GM13977 (cell line): ENCODE data around the gene BABAM2.
"Not testable (repeated sequence)": the region's sequence is repeated elsewhere in the genome, so short reads cannot be mapped to it uniquely, and the experiment has no call there.

ENCODE experiments used
- DNase-seq: peaks from one replicate; pipeline ENCODE4 v3.0.0; 2012; ENCODE audit warnings: low spot score
- in situ Hi-C: fragments of 300-500 bp; cut with MboI; formaldehyde crosslinking; loops from one replicate; pipeline ENCODE4 v1.12.0; 2022; ENCODE audit warnings: low sequenced_read_pairs, low pct_unique_long_range_greater_than_20kb, mixed read lengths, inconsistent platforms; ENCODE audit not compliant: unreplicated experiment
- TF ChIP-seq, protein P1 (sequence below): IDR thresholded peaks from 2 replicates; pipeline ENCODE4 v1.5.1; 2012; ENCODE audit warnings: mild to moderate bottlenecking, control low read depth; ENCODE audit not compliant: insufficient read depth; ENCODE audit errors: extremely low read depth, missing control alignments

The BABAM2 gene

DNA sequence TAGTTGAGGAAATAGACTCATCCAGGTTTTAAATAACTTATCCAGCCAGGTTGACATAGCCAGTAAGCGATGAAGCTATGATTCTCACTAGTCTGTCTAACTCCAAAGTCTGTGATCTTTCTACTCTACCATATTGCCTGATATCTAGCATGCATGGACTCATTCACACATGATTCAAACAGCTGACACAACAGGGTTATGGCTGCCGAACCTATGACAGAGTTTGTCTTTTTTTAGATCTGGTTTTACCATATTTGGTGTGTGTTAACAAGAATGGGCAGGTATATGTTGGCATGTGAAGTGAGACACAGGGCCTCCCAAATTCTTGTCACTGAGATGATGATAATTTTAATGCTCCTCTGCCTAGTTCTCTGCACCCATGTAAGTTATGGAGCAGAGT, 210.6 kb downstream of the BABAM2 start:
- TF ChIP-seq, protein P1, sequence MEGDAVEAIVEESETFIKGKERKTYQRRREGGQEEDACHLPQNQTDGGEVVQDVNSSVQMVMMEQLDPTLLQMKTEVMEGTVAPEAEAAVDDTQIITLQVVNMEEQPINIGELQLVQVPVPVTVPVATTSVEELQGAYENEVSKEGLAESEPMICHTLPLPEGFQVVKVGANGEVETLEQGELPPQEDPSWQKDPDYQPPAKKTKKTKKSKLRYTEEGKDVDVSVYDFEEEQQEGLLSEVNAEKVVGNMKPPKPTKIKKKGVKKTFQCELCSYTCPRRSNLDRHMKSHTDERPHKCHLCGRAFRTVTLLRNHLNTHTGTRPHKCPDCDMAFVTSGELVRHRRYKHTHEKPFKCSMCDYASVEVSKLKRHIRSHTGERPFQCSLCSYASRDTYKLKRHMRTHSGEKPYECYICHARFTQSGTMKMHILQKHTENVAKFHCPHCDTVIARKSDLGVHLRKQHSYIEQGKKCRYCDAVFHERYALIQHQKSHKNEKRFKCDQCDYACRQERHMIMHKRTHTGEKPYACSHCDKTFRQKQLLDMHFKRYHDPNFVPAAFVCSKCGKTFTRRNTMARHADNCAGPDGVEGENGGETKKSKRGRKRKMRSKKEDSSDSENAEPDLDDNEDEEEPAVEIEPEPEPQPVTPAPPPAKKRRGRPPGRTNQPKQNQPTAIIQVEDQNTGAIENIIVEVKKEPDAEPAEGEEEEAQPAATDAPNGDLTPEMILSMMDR: no peak
- in situ Hi-C loops: no loop called here
- no peak for DNase-seq

GRCh38 chr2:28101892-28102291, 211.4 kb downstream of the BABAM2 start:
- DNase-seq: no peak
- in situ Hi-C loops: no loop called here
- TF ChIP-seq, protein P1: no peak

GRCh38 chr2:28102455-28102874, 211.9 kb downstream of the BABAM2 start:
- TF ChIP-seq, protein P1: no peak
- no peak for DNase-seq

DNA sequence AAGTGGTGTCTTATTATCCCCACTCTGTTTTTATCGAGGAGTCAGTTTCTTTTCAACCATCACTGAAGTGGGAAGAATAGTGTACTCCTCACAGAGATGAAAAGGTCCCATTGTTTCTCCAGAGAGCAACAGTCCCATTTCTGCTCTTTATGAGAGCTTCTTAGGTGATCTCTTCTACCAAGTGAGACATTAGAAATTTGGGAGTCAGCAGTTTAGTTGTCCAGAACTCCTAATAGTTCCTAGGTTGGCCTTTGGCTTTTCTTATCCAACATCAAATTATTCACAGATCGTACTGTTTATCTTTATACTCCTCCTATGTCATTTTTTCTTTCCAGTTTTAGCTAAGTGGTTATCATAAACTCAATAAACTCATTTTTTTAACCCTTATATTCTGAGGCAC, 213.1 kb downstream of the BABAM2 start:
- TF ChIP-seq, protein P1: no peak

More at GRCh38 chr2:28102455-28102874, 211.9 kb downstream of the BABAM2 start:
- in situ Hi-C loops: no loop called here

GRCh38 chr2:28108143-28108542, 217.6 kb downstream of the BABAM2 start:
- in situ Hi-C loops: no loop called here

More for the DNA sequence above, 213.1 kb downstream of the BABAM2 start:
- DNase-seq: no peak
- in situ Hi-C loops: no loop called here

DNA sequence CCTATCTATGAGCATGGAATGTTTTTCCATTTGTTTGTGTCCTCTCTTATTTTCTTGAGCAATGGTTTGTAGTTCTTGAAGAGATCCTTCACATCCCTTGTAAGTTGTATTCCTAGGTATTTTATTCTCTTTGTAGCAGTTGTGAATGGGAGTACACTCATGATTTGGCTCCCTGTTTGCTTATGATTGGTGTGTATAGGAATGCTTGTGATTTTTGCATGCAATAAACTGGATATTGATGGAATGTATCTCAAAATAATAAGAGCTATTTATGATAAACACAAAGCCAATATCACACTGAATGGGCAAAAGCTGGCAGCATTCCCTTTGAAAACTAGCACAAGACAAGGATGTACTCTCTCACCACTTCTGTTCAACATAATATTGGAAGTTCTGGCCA, 223.2 kb downstream of the BABAM2 start:
- DNase-seq, in situ Hi-C loops: not testable (repeated sequence)

More at GRCh38 chr2:28108143-28108542, 217.6 kb downstream of the BABAM2 start:
- DNase-seq: no peak
- TF ChIP-seq, protein P1: no peak

GRCh38 chr2:28117104-28117596, 226.6 kb downstream of the BABAM2 start:
- TF ChIP-seq, protein P1: no peak
- in situ Hi-C loops: no loop called here
- no peak for DNase-seq
